GM12801 (cell line): ENCODE results near the gene MAGI1.

ENCODE experiments used
- TF ChIP-seq, protein P1 (sequence below): IDR thresholded peaks from one replicate; pipeline ENCODE4 v1.5.1; 2011; ENCODE audit warnings: control low read depth; ENCODE audit not compliant: insufficient read length; ENCODE audit errors: extremely low read depth

The MAGI1 gene

DNA sequence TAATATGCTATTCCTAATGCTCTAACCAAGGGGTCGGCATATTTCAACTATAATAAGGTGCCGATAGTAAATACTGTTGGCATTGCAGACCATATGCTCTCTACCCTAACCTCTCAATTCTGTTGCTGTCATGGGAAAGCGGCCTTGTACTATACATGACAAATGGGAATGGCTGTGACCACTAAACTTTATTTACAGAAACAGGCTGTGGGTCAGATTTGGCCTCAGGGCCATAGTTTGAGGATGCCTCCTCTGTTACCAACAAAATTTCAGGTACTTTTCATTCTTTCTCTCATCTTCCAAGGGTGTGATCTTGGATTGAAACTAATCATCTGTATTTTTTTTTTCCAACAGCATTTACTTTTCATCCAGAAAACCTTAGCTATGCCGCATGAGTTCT lies 242.0 kb downstream of the MAGI1 start:
- TF ChIP-seq, protein P1, sequence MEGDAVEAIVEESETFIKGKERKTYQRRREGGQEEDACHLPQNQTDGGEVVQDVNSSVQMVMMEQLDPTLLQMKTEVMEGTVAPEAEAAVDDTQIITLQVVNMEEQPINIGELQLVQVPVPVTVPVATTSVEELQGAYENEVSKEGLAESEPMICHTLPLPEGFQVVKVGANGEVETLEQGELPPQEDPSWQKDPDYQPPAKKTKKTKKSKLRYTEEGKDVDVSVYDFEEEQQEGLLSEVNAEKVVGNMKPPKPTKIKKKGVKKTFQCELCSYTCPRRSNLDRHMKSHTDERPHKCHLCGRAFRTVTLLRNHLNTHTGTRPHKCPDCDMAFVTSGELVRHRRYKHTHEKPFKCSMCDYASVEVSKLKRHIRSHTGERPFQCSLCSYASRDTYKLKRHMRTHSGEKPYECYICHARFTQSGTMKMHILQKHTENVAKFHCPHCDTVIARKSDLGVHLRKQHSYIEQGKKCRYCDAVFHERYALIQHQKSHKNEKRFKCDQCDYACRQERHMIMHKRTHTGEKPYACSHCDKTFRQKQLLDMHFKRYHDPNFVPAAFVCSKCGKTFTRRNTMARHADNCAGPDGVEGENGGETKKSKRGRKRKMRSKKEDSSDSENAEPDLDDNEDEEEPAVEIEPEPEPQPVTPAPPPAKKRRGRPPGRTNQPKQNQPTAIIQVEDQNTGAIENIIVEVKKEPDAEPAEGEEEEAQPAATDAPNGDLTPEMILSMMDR: no peak

DNA sequence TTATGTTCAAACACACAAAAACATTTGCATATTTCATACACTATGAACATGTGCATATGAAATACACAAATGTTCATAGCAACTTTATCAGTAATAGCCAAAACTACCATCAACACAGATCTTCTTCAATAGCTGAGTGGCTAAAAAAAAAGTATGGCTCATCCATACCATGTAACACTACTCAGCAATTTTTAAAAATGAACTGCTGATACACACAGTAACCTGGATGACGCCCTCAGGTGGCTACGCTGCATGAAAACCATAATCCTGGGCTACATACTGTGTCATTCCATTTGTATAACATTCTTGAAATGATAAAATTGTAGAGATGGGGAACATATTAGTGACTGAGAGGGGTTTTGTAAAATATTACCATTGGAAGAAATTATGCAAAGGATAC lies 243.6 kb downstream of the MAGI1 start:
- TF ChIP-seq, protein P1: no peak

- TF ChIP-seq, protein P1: no peak
These were observed 245.1 kb downstream of the MAGI1 start for GRCh38 chr3:65793495-65794200.

DNA sequence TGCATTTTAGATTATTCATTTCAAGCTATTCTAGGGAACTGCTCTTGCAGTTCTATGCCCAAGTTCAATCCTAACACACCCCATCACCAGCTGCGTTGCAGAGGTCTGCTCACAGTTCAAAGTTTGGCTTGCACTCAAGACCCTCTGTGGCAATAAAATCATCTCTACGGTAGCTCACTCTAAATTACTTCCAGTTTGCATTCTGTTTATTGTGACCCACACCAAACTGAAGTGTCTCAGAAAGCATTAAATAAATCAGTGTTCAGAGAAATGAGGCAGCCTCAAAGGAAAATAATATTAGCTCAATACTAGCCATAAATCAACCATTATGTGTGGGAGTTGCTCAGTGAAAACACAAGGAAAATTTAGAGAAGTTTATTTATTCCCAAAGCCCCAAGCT lies 250.3 kb downstream of the MAGI1 start:
- TF ChIP-seq, protein P1: no peak

- TF ChIP-seq, protein P1: no peak
These were observed 250.9 kb downstream of the MAGI1 start for GRCh38 chr3:65787827-65788226.

DNA sequence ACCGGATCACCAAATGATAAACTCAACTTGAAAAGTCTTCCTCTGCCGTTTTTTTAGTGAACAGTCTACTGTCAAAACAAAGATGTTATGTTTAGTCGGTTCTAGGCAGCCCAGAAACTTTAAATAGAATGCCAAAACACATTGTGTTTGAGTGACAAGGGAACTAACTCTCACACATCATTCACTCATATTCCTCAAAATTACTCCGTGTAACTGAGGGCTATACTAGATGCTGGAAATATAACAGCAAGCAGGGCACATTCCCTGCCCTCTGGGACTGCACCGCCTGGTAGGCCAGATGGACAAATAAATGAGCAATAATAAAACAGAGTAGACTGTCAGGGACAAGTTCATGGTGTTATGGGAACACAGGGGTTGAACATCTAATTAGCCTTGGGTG lies 251.4 kb downstream of the MAGI1 start:
- TF ChIP-seq, protein P1: no peak

- TF ChIP-seq, protein P1: no peak
These were observed 251.8 kb downstream of the MAGI1 start for GRCh38 chr3:65786890-65787289.
